ENCODE measurements around the gene CAVIN2. TPM values are rescaled to one million over a fixed set of nuclear protein-coding genes. Genes with fewer than 3 reads are reported as not detected.

CAVIN2 gene
- total and polyA plus RNA-seq, 12 donors, result 11.9 to 41.9 (median 26.3) TPM

DNA sequence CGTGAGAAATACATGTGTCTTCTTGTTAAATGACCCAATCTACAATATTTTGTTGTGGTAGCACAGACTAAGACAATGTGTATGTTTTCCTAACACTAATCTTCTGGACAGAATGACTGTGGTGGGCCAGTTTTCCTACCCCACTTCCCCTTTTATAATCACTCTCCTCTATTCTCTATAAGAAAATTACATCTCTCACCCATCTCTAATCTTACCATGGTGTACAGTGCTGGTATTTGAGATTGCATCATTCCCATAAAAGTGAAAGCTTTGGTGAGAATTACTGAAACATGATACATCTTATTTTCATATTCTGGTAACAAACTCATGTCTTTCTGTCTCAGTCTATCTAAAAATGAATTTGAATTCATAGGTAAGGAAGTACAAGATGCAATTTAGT, 40.5 kb downstream of the CAVIN2 start:
- intact Hi-C loops (cut with DNase I), result no loop called here
- H3K4me1 ChIP-seq (replicated peaks in 1 of 2), result no peaks in the 10 kb centered on the region
- no peaks in the 10 kb centered on the region for H3K9me3 ChIP-seq (replicated peaks in 1 of 3)
- no peak for DNase-seq
- TF ChIP-seq CTCF (IDR thresholded peaks at IDR 0.05) (no peak), POLR2A (IDR thresholded peaks at IDR 0.05) (no peak)
- 90 to 100% (median 94%) methylated on average over 1 of the region's 1 CpG for WGBS, 4 donors
- no peak overlapping the region for H3K27ac ChIP-seq
- H3K36me3 ChIP-seq (replicated peaks in 1 of 2), result no peaks in the 10 kb centered on the region
- no peak overlapping the region for H3K4me3 ChIP-seq
- no peaks in the 10 kb centered on the region for H3K27me3 ChIP-seq

DNA sequence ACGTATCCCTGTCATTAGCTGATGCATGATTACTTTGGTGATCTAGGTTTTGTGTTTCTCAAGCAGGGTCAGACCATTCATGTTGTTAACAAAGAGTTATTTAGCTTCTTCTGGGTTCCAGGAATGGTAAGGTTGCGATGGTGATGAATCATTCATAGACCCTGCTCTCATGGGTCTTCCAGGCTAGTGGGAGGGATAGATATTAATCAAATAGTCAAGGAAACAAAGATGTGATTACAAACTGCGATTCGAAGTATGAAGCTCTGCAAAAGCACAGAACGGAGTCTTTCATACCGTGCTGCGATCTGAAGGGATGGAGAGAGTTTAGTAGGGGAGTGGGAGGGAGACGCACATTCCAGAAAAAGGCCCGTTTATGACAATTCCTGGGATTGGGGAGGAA, 42.1 kb downstream of the CAVIN2 start:
- H3K4me1 ChIP-seq (replicated peaks in 1 of 2), result no peaks in the 10 kb centered on the region
- no peak overlapping the region for H3K27ac ChIP-seq
- H3K36me3 ChIP-seq (replicated peaks in 1 of 2), result no peaks in the 10 kb centered on the region
- 62 to 76% (median 71%) methylated on average over 9 of the region's 9 CpGs for WGBS, 4 donors
- no peaks in the 10 kb centered on the region for H3K27me3 ChIP-seq
- DNase-seq, result no peak
- intact Hi-C loops (cut with DNase I), result no loop called here
- no peaks in the 10 kb centered on the region for H3K9me3 ChIP-seq (replicated peaks in 1 of 3)
- TF ChIP-seq POLR2A (IDR thresholded peaks at IDR 0.05), result no peak
- no peak for TF ChIP-seq CTCF (IDR thresholded peaks at IDR 0.05)
- H3K4me3 ChIP-seq, result no peak overlapping the region

- intact Hi-C loops (cut with DNase I), result no loop called here
- DNase-seq, result no peak
- no peaks in the 10 kb centered on the region for H3K36me3 ChIP-seq (replicated peaks in 1 of 2)
- H3K4me1 ChIP-seq (replicated peaks in 1 of 2), result no peaks in the 10 kb centered on the region
- no peaks in the 10 kb centered on the region for H3K27me3 ChIP-seq
- no peaks in the 10 kb centered on the region for H3K9me3 ChIP-seq (replicated peaks in 1 of 3)
- no peak overlapping the region for H3K4me3 ChIP-seq
- TF ChIP-seq CTCF (IDR thresholded peaks at IDR 0.05) (no peak), POLR2A (IDR thresholded peaks at IDR 0.05) (no peak)
- WGBS, 4 donors, result 76 to 84% (median 80%) methylated on average over 1 of the region's 1 CpG
- no peak overlapping the region for H3K27ac ChIP-seq
Observed at GRCh38 chr2:191803007-191803406, 43.9 kb downstream of the CAVIN2 start.

GRCh38 chr2:191802180-191802579, 44.7 kb downstream of the CAVIN2 start:
- intact Hi-C loops (cut with DNase I), result no loop called here
- no peak overlapping the region for H3K4me3 ChIP-seq
- TF ChIP-seq CTCF (IDR thresholded peaks at IDR 0.05) (no peak), POLR2A (IDR thresholded peaks at IDR 0.05) (no peak)
- WGBS, 4 donors, result 70 to 80% (median 78%) methylated on average over 5 of the region's 5 CpGs
- H3K27ac ChIP-seq, result no peak overlapping the region
- H3K36me3 ChIP-seq (replicated peaks in 1 of 2), result no peaks in the 10 kb centered on the region
- no peaks in the 10 kb centered on the region for H3K4me1 ChIP-seq (replicated peaks in 1 of 2)
- no peaks in the 10 kb centered on the region for H3K9me3 ChIP-seq (replicated peaks in 1 of 3)
- no peaks in the 10 kb centered on the region for H3K27me3 ChIP-seq
- no peak for DNase-seq
